Bronchial epithelial cell (primary cell): Measurements from ENCODE around the gene OSBPL9. TPM values are rescaled to one million over a fixed set of nuclear protein-coding genes. Genes with fewer than 3 reads are reported as not detected.
"Not testable (repeated sequence)": the region's sequence is repeated elsewhere in the genome, so short reads cannot be mapped to it uniquely, and the experiment has no call there.

Source experiments
- DNase-seq: peaks from one replicate; pipeline ENCODE4 v3.0.0-alpha.2; 2010; ENCODE audit warnings: low read depth
- FAIRE-seq: peaks from 2 replicates; lab custom pipeline; 2011; peaks lifted over from hg19 to GRCh38; lab: Jason Lieb, UNC
- H3K27me3 ChIP-seq: 2 replicates; pipeline ENCODE4 v1.5.1; 2011; ENCODE audit warnings: low read length; ENCODE audit not compliant: control insufficient read depth, insufficient read depth
- H3K36me3 ChIP-seq: 2 replicates; pipeline ENCODE4 v1.5.1; 2011; ENCODE audit warnings: low read length; ENCODE audit not compliant: control insufficient read depth, insufficient read depth
- H3K4me3 ChIP-seq: 2 replicates; pipeline ENCODE4 v1.5.1; 2011; ENCODE audit warnings: mild to moderate bottlenecking, low read depth, low read length, control low read depth
- CTCF ChIP-seq: IDR thresholded peaks from 2 replicates; pipeline ENCODE4 v1.5.1; 2011; ENCODE audit warnings: mild to moderate bottlenecking, moderate library complexity, low read length, control low read depth, inconsistent platforms; ENCODE audit not compliant: insufficient read depth, severe bottlenecking
- total RNA-seq: library from RNA; depleted of rRNA; stranded (reverse); fragments of >200 nt; gene quantifications from 2 replicates; pipeline ENCODE4 v1.2.1, GENCODE V29; 2014

OSBPL9 gene
- total RNA-seq, 1 donor from 2014 or later, result 69.8 TPM

- Histone ChIP-seq H3K4me3 (no peak overlapping the region), H3K36me3 (peaks cover 23% of the 10 kb centered on the region), H3K27me3 (no peaks in the 10 kb centered on the region)
- no peak for DNase-seq
- no peak for FAIRE-seq
- no peak for TF ChIP-seq CTCF
Observed at GRCh38 chr1:51794260-51794659, 177.4 kb downstream of the OSBPL9 start.

GRCh38 chr1:51794868-51795267 lies 178.0 kb downstream of the OSBPL9 start:
- H3K36me3 ChIP-seq, result peaks cover 22% of the 10 kb centered on the region
- no peak for FAIRE-seq

GRCh38 chr1:51799372-51799771 lies 182.5 kb downstream of the OSBPL9 start:
- Histone ChIP-seq H3K4me3 (no peak overlapping the region), H3K27me3 (no peaks in the 10 kb centered on the region), H3K36me3 (peaks cover 11% of the 10 kb centered on the region)
- FAIRE-seq, result no peak
- no peak for DNase-seq
- TF ChIP-seq CTCF, result no peak

More at GRCh38 chr1:51794868-51795267, 178.0 kb downstream of the OSBPL9 start:
- DNase-seq, result no peak
- Histone ChIP-seq H3K27me3 (no peaks in the 10 kb centered on the region), H3K4me3 (no peak overlapping the region)
- no peak for TF ChIP-seq CTCF

- DNase-seq, result no peak
- TF ChIP-seq CTCF, result no peak
- H3K4me3 ChIP-seq, result no peak overlapping the region
- no peak for FAIRE-seq
- H3K36me3 ChIP-seq, result peaks cover 10% of the 10 kb centered on the region
- H3K27me3 ChIP-seq, result no peaks in the 10 kb centered on the region
Observed at GRCh38 chr1:51814513-51814912, 197.6 kb downstream of the OSBPL9 start.

- TF ChIP-seq CTCF, result no peak
- DNase-seq (no peak), FAIRE-seq (no peak)
- Histone ChIP-seq H3K4me3 (no peak overlapping the region), H3K36me3 (peaks cover 12% of the 10 kb centered on the region), H3K27me3 (no peaks in the 10 kb centered on the region)
Observed at GRCh38 chr1:51818487-51818886, 201.6 kb downstream of the OSBPL9 start.

GRCh38 chr1:51819021-51819420 lies 202.1 kb downstream of the OSBPL9 start:
- not testable (repeated sequence) for DNase-seq, FAIRE-seq, H3K4me3 ChIP-seq, H3K27me3 ChIP-seq
- peaks cover 12% of the 10 kb centered on the region for H3K36me3 ChIP-seq
